Left lung (tissue), 10 donors: Measurements from ENCODE around the gene AMZ1. TPM values are rescaled to one million over a fixed set of nuclear protein-coding genes. Genes with fewer than 3 reads are reported as not detected.

Source experiments
- ATAC-seq: fragments of 200-7000 bp; cut with Tn5 transposase; one replicate; pipeline ENCODE4 v1.9.1; 2020; ENCODE audit warnings: moderate library complexity
- DNase-seq, 4 donors: peaks; one replicate each; pipeline ENCODE4 v3.0.0-alpha.2; 2013 to 2020
- H3K27ac ChIP-seq, 2 donors: fragments of 200-600 bp; sonication (generic) in 1 of 2; one replicate each; pipeline versions ENCODE4 v1.5.0 to v1.8.0; 2020 to 2021
- H3K27me3 ChIP-seq, 2 donors: fragments of 200-600 bp; sonication (generic) in 1 of 2; one replicate each; pipeline versions ENCODE4 v1.5.0 to v1.8.0; 2020 to 2021
- H3K36me3 ChIP-seq, 2 donors: fragments of 200-600 bp; sonication (generic) in 1 of 2; one replicate each; pipeline versions ENCODE4 v1.5.0 to v1.8.0; 2020 to 2021
- H3K4me1 ChIP-seq, 2 donors: fragments of 200-600 bp; one replicate each; pipeline ENCODE4 v1.8.0; 2021
- H3K4me3 ChIP-seq, 2 donors: fragments of 200-600 bp; sonication (generic) in 1 of 2; one replicate each; pipeline versions ENCODE4 v1.5.0 to v1.8.0; 2020 to 2021; ENCODE audit warnings: mild to moderate bottlenecking in 1 of 2
- H3K9me3 ChIP-seq, 2 donors: fragments of 200-600 bp; sonication (generic) in 1 of 2; one replicate each; pipeline versions ENCODE4 v1.5.0 to v1.8.0; 2020 to 2021
- CTCF ChIP-seq, 2 donors: fragments of 200-600 bp; sonication (generic) in 1 of 2; IDR thresholded peaks; one replicate each; pipeline versions ENCODE4 v1.5.0 to v1.8.0; 2021; ENCODE audit warnings: antibody characterized with exemption in 2 of 2
- intact Hi-C, 2 donors: fragments of 100-400 bp; cut with DNase I; formaldehyde crosslinking; loops; one replicate each; pipeline versions ENCODE4 v1.11.2 to v1.14.2; 2022
- polyA plus RNA-seq, 6 donors: library from polyadenylated mRNA; unstranded; fragments of 120-200 nt; gene quantifications; one replicate each; pipeline ENCODE4 v1.2.1, GENCODE V29; 2013; ENCODE audit not compliant: insufficient read length in 6 of 6
- total RNA-seq, 2 donors: library from RNA; stranded (reverse); fragmentation: NEBNext Ultra II Directional; extraction: Animal tissue kit (Norgen Biotek cat#: 25700); gene quantifications; one replicate each; pipeline ENCODE4 v1.2.1, GENCODE V29; 2021
- donor health status: DM: no; HTN: yes; CAD: no.
- donor health status: DM: no; HTN: no; CAD: no.

AMZ1 gene
- total and polyA plus RNA-seq, 8 donors: 0.13 to 1.7 (median 0.71) TPM

- ATAC-seq: no peak
Observed at GRCh38 chr7:2655870-2656614, 32.0 kb upstream of the AMZ1 start.

GRCh38 chr7:2657208-2657607 lies 30.8 kb upstream of the AMZ1 start:
- Histone ChIP-seq H3K27ac (no peak overlapping the region), H3K4me3 (no peak overlapping the region), H3K9me3 (no peaks in the 10 kb centered on the region), H3K36me3 (peaks cover 0 to 83% of the 10 kb centered on the region in 2 donors), H3K27me3 (no peaks in the 10 kb centered on the region), H3K4me1 (peaks cover 0 to 4% of the 10 kb centered on the region in 2 donors)
- intact Hi-C loops: no loop called here
- no peak for ATAC-seq
- no peak for TF ChIP-seq CTCF (IDR thresholded peaks at IDR 0.05)
- no peak for DNase-seq

More at GRCh38 chr7:2655870-2656614, 32.0 kb upstream of the AMZ1 start:
- no peak for TF ChIP-seq CTCF (IDR thresholded peaks at IDR 0.05)
- H3K27ac ChIP-seq: no peak overlapping the region
- H3K27me3 ChIP-seq: no peaks in the 10 kb centered on the region
- no peak overlapping the region for H3K4me3 ChIP-seq
- DNase-seq: no peak
- intact Hi-C loops: no loop called here
- no peaks in the 10 kb centered on the region for H3K4me1 ChIP-seq
- no peaks in the 10 kb centered on the region for H3K9me3 ChIP-seq
- H3K36me3 ChIP-seq: peaks cover 0 to 83% of the 10 kb centered on the region in 2 donors

GRCh38 chr7:2657920-2658671 lies 29.9 kb upstream of the AMZ1 start:
- ATAC-seq (no peak), DNase-seq (peak in 1 of 4 donors; percentile 78)
- Histone ChIP-seq H3K27me3 (no peaks in the 10 kb centered on the region), H3K4me1 (peaks cover 4 to 11% of the 10 kb centered on the region in 2 donors), H3K9me3 (no peaks in the 10 kb centered on the region), H3K4me3 (no peak overlapping the region), H3K27ac (no peak overlapping the region), H3K36me3 (peaks cover 0 to 88% of the 10 kb centered on the region in 2 donors)
- no peak for TF ChIP-seq CTCF (IDR thresholded peaks at IDR 0.05)
- intact Hi-C loops: no loop called here

GRCh38 chr7:2658941-2659340 lies 29.1 kb upstream of the AMZ1 start:
- intact Hi-C loops: no loop called here
- no peaks in the 10 kb centered on the region for H3K9me3 ChIP-seq
- H3K27ac ChIP-seq: no peak overlapping the region
- DNase-seq: no peak
- peaks cover 4 to 19% of the 10 kb centered on the region in 2 donors for H3K4me1 ChIP-seq
- peaks cover 0 to 81% of the 10 kb centered on the region in 2 donors for H3K36me3 ChIP-seq
- no peak overlapping the region for H3K4me3 ChIP-seq
- ATAC-seq: no peak
- no peaks in the 10 kb centered on the region for H3K27me3 ChIP-seq
- TF ChIP-seq CTCF (IDR thresholded peaks at IDR 0.05): no peak
